SKM-1 (cell line): ENCODE data around the gene TRIM41.
"Not testable (repeated sequence)": the region's sequence is repeated elsewhere in the genome, so short reads cannot be mapped to it uniquely, and the experiment has no call there.

Experiments
- DNase-seq: peaks from one replicate; lab custom pipeline; 2025; ENCODE audit not compliant: unreplicated experiment; lab: John Stamatoyannopoulos, UW

The TRIM41 gene

DNA sequence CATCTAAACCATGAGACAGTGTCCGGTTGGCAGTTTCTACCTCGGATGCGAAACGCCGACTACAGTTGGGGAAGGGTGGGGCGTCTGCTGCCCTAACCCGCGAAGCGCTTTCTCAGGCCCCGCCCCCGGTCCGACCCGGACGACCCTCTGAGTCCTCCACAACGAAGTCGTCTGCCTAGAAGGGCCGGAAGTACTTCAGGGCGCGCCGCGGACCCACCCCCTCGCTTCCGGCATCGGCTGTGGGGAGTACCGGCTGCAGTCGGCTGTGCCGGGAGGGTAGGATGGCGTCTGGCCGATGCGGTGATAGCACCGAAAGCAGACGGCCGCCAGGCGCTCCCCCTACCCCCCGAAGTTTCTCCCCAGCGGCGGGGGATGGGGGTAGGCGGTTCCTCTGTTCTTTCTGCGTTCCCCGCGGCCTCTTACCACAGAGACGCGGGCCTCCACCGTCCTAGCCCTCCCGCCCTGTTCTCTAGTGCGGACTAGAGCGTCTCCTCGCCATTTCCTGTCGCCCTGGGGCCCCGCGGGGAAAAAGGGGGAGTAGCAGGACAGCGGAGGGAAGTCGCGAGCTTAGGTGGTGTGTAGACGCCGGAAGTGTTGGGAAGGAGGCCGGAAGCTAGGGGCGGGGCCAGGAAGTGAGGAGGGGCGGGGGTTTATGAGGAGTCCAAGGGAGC, at the start of gene TRIM41:
TSS of gene TRIM41 (plus strand) at position 224 of the 671 bp plus-strand sequence. CDS start 719 bp downstream, outside the sequence.
- no peak for DNase-seq

DNA sequence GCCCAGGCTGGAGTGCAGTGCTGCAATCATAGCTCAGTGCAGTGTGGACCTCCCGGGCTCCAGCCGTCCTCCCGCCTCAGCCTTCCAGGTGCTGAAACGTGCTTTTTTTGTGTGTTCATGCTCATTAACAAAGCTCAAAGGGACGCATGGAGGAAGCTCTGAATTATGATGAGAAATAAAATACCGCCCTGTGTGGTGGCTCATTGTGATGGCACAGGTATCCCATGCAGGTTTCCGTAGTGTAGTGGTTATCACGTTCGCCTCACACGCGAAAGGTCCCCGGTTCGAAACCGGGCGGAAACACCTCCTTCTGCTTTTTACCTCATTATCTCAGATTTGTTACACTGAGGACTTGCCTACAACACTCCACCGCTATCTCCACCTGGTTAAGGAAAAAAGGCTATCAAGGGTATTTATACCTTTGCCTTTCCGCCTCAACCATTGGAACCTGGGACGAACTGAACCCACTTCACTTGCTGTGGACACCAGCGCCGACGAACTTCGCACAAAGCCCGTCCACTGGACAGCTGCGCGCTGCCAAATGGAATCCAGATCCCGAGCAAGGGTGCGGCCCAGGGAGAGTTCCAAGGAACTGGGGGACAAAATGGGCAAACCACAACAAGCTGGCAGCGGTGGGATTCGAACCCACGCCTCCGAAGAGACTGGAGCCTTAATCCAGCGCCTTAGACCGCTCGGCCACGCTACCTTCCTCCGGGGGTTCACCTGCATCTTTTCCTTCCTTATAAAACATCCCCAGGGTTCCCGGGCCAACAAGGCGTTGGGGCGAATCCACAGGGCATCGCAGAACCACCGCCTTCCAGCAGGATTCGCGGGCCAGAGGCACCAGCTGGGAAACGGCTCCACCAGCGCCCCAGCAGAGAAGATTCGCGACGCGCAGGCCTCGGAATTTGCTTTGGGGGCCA, 49.4 kb upstream of the TRIM41 start:
- DNase-seq: no peak

DNA sequence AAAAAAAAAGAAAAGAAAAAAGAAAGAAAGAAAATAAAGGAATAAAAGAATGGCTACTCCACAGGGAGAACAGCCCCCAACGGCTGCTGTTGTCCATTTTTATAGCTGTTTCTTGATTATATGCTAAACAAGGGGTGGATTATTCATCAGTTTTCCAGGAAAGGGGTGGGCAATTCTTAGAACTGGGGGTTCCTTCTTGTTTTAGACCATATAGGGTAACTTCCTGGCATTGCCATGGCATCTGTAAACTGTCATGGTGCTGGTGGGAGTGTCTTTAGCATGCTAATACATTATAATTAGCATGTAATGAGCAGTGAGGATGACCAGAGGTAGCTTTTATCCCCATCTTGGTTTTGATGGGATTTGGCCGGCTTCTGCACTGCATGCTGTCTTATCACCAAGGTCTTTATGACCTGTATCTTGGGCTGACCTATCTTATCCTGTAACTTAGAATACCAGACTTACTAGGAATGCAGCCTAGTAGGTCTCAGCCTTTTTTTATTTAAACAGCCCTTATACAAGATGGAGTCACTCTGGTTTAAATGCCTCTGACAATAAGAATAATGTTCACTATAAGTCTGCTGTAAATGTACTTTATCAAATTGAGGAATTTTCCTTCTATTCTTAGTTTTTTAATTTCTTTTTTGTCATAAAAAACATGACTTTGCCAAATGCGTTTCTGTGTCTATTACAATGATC, 46.7 kb upstream of the TRIM41 start:
- DNase-seq: no peak

DNA sequence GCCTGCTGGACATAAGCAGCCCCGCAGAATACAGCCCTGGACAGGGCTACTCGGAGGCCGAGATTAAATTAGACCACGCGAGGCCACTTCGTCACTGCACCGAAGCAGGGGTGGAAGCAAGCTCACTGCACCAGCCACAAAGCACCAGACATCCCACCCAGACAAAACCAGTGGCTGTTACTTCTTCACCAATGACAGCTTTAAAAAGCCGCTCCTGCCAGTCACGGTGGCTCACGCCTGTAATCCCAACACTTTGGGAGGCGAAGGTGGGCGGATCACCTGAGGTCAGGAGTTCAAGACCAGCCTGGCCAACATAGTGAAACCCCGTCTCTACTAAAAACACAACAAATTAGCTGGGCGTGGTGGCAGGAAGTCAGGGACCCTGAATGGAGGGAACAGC, 45.5 kb upstream of the TRIM41 start:
- not testable (repeated sequence) for DNase-seq

DNA sequence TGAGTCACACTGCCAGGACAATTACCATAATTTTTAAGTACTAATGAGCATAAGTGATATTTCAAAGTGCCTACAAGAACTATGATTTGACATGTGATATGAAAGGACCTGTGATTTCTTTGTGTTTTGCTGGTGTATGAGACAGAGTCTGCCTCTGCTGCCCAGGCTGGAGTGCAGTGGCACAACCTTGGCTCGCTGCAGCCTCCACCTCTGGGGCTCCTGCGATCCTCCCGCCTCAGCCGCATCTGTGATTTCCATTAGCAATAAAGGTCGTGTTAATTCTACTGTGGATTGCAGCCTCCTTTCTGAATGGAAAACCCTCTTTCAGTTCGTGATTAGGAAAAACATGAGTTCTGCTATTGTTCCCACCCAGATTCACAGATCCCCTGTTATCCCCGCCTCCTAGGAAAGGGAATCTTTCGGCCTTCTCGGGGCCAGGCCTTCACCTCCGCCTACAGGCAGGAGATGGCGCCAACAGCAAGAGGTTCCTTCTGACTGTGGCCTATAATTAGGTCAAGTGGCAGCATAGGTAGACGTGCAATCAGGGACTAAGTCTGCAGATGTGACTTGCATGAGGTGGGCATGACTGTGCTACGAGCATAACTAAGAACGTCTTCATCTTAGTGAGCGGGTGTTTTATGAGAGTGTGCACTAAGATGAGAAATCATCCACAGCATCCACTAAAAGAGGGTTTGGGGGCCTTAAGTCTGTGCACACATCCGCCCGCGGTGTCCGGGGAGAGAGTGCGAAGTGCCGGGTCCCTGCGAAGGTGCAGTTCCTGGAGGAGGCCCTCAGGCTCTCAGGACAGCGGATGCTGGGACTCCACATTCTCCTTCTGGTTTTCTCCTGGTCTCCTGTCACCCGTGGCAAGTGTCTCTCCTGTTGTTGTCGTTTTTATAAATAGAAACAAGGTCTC, 41.2 kb upstream of the TRIM41 start:
- DNase-seq: no peak

DNA sequence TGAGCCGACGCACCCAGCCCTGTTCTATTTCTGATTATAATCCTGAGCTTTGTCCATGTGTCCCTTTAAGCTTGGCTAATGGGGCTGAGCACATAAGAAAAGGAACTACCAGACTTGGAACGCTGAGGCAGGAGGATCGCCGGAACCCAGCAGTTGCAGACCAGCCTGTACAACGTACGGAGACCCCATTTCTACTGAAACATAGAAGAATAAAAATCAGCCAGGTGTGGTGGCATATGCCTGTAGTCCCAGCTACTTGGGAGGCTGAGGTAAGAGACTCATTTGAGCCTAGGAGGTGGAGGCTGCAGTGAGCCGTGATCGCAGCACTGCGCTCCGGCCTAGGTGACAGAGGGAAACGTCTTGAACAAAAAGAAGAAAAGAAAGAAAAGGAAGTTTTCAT, 40.4 kb upstream of the TRIM41 start:
- DNase-seq: no peak

DNA sequence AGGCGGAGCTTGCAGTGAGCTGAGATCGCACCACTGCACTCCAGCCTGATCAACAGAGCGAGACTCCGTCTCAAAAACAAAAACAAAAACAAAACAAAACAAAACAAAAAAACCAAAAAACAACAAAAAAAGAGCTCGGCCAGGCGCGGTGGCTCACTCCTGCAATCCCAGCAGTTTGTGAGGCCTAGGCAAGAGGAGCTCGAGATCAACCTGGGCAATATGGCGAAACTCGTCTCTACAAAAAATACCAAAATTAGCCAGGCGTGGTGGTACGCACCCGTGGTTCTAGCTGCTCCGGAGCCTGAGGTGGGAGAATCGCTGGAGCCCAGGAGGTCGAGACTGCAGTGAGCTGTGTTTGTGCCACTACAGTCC, 38.2 kb upstream of the TRIM41 start:
- no peak for DNase-seq

DNA sequence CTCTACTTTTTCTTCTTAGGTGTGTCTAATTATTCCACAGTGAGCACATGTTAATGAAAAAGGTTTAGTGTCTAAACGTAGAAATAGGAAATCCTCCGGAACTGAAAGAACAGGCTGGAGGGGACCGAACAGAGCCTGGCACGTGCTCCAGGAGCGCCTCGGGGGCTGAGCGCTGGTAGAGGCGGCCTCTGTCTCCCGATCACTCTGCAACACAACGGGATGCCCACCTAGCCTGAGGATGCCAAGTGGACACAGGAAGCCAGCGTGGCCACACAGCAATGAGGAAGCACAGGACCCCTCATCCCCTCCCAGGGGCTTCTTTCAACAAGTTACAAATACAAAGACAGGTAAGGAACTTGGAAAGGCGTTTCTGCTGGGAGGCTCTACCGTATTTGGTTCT, 37.5 kb upstream of the TRIM41 start:
- DNase-seq: no peak

DNA sequence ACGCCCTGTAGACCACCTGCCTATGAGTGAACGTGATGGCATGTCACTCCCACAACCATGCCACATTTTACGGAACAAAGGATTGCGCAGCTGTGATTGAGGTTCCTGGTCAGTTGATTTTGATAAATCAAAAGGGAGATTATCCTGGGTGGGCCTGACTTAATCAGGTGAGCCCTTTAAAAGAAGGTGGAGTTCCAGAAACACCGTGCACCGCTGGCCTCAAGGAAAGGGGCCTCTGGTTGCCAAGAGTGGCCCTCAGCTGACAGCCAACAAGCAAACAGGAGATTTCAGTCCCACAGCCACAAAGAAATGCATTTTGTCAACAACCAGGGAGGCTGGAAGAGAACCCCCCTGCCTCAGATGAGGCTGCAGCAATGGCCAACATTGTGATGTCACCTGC, 37.1 kb upstream of the TRIM41 start:
- no peak for DNase-seq

DNA sequence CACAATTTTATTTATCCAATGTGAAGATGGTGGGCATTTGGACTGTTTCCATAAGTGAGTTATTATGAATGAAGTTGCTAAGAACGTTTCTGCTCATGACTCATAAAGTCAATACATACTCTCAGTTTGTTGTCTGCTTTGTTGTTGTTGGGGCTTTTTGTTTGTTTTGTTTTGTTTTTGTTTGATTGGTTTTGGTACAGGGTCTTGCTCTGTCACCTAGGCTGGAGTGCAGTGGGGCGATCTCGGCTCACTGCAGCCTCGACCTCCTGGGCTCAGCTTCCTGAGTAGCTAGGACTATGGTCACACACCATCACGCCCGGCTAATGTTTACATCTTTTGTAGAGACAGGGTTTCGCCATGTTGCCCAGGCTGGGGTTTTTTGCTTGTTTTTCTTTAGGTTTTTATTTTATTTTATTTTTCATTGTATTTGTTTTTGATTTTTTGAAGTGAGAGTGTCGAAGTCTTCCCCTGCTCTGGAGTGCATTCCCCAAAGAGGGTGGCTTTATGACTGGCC, 36.0 kb upstream of the TRIM41 start:
- no peak for DNase-seq

DNA sequence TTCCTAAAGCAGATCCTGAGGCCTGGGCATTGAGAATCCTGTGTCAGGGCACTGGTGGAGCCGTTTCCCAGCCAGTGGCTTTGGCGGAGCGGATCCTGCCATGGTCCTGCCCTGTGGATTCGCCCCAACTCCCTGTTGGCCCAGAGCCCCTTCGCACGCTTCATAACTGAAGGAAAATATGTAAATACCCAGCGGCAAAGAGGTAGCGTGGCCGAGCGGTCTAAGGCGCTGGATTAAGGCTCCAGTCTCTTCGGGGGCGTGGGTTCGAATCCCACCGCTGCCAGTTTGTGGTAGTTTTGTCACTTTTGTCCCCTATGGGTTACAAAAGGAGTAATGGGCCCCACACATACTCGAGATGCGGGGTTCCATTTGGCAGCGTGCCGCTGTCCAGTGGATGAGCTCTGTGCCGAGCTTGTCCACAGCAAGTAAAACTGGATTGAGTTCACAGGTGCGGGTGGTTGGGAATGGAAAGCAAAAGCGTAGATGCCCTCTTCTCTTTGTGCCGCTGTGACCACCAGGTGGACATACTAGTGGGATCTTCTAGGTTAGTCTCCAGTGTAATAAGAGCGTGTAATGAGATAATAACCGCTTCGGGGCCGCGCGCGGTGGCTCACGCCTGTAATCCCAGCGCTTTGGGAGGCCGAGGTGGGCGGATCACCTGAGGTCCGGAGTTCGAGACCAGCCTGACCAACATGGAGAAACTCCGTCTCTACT, 35.4 kb upstream of the TRIM41 start:
- DNase-seq: no peak

DNA sequence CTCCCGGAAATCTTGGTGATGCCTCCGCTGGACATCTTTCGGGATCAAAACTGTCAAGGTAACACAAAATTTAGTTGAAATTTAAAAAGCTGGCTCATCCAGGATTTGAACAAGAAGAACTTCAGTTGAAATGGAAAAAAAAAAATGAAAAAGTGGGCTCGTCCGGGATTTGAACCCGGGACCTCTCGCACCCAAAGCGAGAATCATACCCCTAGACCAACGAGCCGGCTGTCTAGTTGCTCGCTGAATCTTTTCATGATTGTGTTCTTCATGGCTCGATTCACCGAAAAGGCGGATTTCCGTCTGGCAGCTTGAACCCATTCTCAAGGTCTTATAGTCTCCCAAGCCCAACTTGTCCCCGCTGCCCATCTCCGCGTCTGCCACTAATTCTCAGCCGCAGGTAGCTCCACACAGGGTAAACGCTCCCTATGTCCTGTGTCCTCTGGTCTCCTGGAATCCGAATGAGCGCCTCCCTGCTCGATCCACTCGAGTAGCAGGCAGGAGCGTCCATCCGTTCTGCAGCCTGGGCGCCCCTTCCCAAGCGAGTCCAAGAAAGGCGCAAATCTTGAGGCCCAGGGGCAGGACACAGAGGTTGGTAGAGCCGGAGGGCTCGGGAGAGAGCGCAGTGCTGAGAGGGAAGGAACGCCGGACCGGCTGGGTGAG, 34.2 kb upstream of the TRIM41 start:
- no peak for DNase-seq

DNA sequence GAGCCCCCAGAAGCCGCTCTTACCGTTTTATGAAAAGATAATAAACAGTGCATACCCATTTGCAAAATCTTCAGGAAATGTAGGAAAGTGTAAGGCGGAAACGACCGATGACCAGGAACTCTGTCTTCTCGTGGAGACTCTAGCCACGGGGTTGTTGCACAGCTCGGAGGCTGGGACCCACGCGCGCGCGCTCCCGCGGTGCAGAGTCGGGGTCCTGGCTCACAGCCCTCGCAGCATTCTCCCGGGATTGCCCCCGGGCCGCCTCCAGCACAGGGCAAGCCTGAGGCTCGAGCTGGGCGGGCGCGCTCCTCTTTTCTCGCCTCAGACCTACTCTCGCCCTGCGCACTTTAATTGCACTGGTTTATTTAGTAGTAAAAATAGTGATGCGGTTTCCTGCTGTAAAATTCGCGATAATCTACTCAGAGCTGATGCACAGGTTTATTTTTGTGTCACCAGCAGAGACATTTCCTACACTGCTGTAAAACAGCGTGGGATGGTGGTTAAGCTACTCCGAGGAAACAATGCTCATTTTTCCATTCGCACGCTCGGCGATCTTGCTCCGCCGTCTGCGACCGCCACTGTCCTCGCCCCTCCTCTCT, 33.6 kb upstream of the TRIM41 start:
- no peak for DNase-seq

DNA sequence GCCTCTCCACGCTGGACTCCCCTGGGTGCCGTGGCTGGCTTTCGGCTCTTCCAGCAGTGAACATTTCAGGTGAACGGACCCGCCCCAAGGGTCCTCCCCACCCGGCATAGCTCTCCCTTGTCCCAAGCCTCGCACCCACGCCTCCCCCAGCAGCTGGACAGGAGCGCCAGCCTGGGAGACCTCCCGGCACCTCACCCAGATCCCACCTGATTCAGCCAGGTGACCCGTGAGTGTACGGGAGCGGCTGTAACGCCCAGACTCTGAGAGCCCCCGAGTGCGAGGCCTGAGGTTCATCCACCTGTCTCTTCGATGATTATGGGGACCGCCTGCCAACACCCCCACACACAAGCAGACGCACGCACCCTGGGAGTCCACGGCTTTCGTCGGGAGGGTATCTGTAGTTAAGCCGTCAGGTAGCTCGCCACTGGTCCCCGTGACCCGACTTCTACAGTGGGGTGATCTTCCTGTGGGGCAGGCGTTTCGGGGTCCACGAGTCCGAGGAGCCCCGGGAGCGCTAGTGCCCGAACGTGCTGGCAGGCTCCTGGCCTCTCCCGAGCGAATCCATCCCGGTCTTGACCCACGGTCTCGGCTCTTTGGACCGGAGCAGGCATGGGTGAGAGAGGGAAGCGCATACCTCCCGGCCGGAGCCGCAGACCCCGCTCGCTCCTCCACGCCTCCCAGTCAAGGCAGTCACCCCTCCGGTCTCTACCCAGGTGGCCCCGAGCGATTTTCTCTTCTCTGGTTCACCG, 32.9 kb upstream of the TRIM41 start:
- no peak for DNase-seq

DNA sequence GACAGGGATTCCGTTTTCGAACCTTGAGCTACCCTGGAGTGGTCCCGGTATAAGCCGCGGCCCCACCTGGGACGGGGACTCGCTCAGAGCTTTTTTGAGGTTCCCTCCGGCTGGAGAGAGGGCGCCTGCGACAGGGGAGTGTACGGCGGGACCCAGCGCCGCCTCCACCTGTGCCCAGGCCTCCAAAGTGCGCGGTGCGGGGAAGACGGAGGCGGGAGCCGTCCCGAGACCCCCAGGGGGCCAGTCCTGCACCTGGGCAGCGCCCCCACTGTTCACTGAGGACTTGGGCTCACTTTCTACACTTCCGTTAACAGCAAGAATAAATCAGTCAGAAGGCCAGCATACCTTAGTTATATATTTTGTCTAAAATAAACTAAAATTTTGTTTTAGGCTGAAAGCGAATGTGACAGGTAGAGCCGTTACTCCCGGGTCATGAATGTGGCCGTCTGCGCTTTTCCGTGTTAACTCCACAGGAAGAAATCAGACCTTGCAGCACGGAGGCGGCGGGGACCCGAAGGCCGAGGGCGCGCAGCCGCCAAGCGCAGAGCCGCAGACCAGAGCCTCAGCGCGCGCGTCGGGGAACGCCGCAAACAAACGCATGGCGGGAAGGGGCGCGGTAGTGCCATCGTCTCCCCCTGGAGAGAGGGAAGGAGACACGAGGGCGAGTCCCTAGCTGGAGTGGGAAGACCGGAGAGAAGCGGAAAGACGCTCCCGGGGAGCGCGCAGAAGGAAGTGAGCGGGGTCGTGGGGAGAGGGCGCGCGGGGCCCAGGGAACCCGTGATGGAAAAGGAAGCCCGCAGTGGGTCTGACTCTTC, 32.2 kb upstream of the TRIM41 start:
- no peak for DNase-seq

DNA sequence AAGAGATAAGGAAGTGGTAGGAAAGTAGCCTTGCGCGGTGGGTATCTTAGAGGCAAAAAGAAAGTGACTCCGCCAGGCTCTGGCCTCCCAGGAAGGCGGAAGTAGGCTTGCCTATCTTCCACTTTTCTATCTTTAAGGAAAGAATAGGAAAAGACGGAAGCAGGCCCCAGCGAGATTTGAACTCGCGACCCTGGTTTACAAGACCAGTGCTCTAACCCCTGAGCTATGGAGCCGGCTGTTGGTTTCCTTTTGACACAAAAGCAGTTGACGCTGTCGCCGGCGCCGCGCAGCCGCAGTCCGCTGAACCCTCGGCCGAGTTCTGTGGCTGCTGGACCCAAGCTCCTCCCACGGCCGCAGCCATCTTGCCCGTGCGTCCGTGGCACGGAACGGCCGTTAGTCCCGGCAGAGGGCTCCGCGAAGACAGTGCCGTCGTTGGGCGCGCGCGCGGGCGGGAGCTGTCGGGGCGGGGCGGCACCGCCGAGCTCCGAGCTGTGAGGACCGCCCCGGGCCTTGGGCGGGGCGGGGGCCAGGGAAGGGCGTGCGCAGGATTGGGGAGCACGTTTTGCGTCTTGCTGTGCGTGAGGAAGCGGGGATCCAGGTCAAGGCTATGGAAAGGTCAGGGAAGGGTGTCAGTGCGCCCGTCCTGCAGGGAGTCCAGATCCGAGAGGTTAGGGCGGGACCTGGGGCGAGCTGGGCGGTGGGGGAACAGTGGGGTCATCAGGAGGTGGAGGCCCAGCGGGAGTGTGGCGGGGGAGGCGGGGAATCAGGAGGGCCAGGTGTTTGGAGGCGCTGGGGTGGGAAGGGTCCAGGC, 31.4 kb upstream of the TRIM41 start:
- no peak for DNase-seq
